Mesendoderm (in vitro differentiated cells): ENCODE data around the gene WFDC2.
A peak's percentile ranks its signal among the peaks of the same experiment; 100 is the strongest.

Source experiments
- DNase-seq: peaks from one replicate; pipeline ENCODE4 v3.0.0; 2013
- H2AK5ac ChIP-seq: 2 replicates; pipeline ENCODE4 v1.6.1; 2013; ENCODE audit warnings: low read length, inconsistent platforms
- H2BK120ac ChIP-seq: 2 replicates; pipeline ENCODE4 v1.6.1; 2013; ENCODE audit warnings: low read depth, mild to moderate bottlenecking, low read length, moderate library complexity, mixed read lengths
- H2BK15ac ChIP-seq: replicated peaks from 2 replicates; pipeline ENCODE4 v1.6.1; 2013; ENCODE audit warnings: low read depth, mild to moderate bottlenecking, moderate library complexity
- H2BK5ac ChIP-seq: 2 replicates; pipeline ENCODE4 v1.6.1; 2013; ENCODE audit warnings: low read length, inconsistent platforms
- H3K18ac ChIP-seq: 2 replicates; pipeline ENCODE4 v1.6.1; 2013; ENCODE audit warnings: mild to moderate bottlenecking, low read length, mixed read lengths
- H3K23ac ChIP-seq: one replicate; pipeline ENCODE4 v1.6.1; 2013; ENCODE audit warnings: low read length
- H3K27ac ChIP-seq: 2 replicates; pipeline ENCODE4 v1.5.1; 2013; ENCODE audit warnings: low read depth, mild to moderate bottlenecking, inconsistent platforms, low read length, moderate library complexity
- H3K27me3 ChIP-seq: 2 replicates; pipeline ENCODE4 v1.6.1; 2013; ENCODE audit warnings: low read length, control low read depth, mild to moderate bottlenecking, inconsistent platforms; ENCODE audit not compliant: insufficient read depth, poor library complexity
- H3K36me3 ChIP-seq: 2 replicates; pipeline ENCODE4 v1.6.1; 2013; ENCODE audit warnings: low read length, inconsistent platforms; ENCODE audit not compliant: control insufficient read depth, insufficient read depth
- H3K4ac ChIP-seq: one replicate; pipeline ENCODE4 v1.6.1; 2013; ENCODE audit warnings: low read depth, mild to moderate bottlenecking, low read length, moderate library complexity
- H3K4me1 ChIP-seq: 2 replicates; pipeline ENCODE4 v1.6.1; 2013; ENCODE audit warnings: low read depth, low read length, inconsistent platforms; ENCODE audit not compliant: control insufficient read depth
- H3K4me2 ChIP-seq: 2 replicates; pipeline ENCODE4 v1.6.1; 2013; ENCODE audit warnings: low read length
- H3K4me3 ChIP-seq: 2 replicates; pipeline ENCODE4 v1.5.1; 2013; ENCODE audit warnings: mild to moderate bottlenecking, low read length
- H3K56ac ChIP-seq: one replicate; pipeline ENCODE4 v1.6.1; 2013; ENCODE audit warnings: low read length
- H3K79me1 ChIP-seq: 2 replicates; pipeline ENCODE4 v1.6.1; 2013; ENCODE audit warnings: low read length, inconsistent platforms
- H3K79me2 ChIP-seq: 2 replicates; pipeline ENCODE4 v1.6.1; 2013; ENCODE audit warnings: mild to moderate bottlenecking, low read length; ENCODE audit not compliant: control insufficient read depth, insufficient read depth
- H3K9ac ChIP-seq: 2 replicates; pipeline ENCODE4 v1.6.1; 2013; ENCODE audit warnings: low read length, inconsistent platforms
- H4K5ac ChIP-seq: one replicate; pipeline ENCODE4 v1.6.1; 2013; ENCODE audit warnings: low read length
- H4K8ac ChIP-seq: one replicate; pipeline ENCODE4 v1.6.1; 2013; ENCODE audit warnings: low read depth, mild to moderate bottlenecking, control low read depth, low read length, moderate library complexity
- WGBS: extraction: QIAGEN DNeasy Blood & Tissue Kit; methylation state at CpG from one replicate; pipeline ENCODE4 v1.1.7; 2013; ENCODE audit warnings: low lambda C conversion rate, missing lambda C conversion rate; ENCODE audit not compliant: insufficient coverage; ENCODE audit errors: extremely low coverage; 5-methylcytosine and 5-hydroxymethylcytosine counted together

Gene WFDC2

GRCh38 chr20:45463709-45464108 is 5.8 kb upstream of the WFDC2 start:
- DNase-seq = no peak
- H4K8ac ChIP-seq = no peak overlapping the region
- no peak overlapping the region for H3K4ac ChIP-seq
- H3K79me1 ChIP-seq = no peaks in the 10 kb centered on the region
- H3K27ac ChIP-seq = no peak overlapping the region
- H3K4me2 ChIP-seq = no peak overlapping the region
- no peak overlapping the region for H3K56ac ChIP-seq
- WGBS = no CpG with 5 or more reads among the region's 4 CpGs
- H2BK5ac ChIP-seq = no peak overlapping the region
- H3K23ac ChIP-seq = no peak overlapping the region
- no peaks in the 10 kb centered on the region for H3K36me3 ChIP-seq
- no peak overlapping the region for H4K5ac ChIP-seq
- peaks cover 8% of the 10 kb centered on the region for H3K4me1 ChIP-seq
- H3K9ac ChIP-seq = no peak overlapping the region
- no peak overlapping the region for H2AK5ac ChIP-seq
- H3K4me3 ChIP-seq = no peak overlapping the region
- H3K79me2 ChIP-seq = no peaks in the 10 kb centered on the region
- H3K18ac ChIP-seq = no peak overlapping the region
- no peaks in the 10 kb centered on the region for H3K27me3 ChIP-seq
- no peak overlapping the region for H2BK120ac ChIP-seq
- H2BK15ac ChIP-seq = no peak overlapping the region

DNA sequence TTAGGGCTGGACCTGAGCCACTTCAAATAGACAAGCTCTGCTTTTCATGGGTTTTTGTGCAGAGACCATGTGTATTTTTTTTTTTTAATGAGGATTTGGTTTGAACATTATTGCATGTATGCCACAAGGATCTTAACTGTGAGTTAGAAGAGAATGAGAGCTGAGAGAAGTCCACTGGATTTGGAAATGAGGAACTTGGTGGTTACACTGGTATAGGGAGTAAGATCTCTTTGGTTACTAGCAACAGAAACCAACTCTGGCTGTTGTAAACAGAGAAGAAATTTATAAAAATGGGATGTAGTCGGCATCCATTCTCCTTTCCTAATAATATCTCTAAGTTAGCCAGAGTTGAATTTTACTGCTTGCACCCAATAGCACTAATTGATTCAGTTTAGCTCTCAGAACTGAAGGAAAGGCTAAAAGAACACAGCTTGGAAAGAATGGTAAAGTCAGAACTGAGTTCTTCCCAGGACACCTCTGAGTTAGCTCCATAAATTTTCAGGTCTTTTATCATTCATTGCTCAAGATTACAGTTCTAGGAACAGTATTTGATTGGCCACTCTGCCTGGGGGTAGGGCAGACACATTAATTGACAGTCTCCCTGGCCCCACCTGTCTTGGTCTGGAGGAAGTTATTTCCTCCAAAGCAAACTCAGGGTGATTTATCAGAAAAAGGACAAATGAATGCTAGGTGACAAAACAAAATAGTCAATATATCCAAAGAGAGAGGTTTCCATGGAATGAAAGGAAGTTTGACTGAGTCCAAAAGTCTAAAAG is 3.9 kb upstream of the WFDC2 start:
- Histone ChIP-seq H2BK15ac (no peak overlapping the region), H3K4me3 (no peak overlapping the region), H3K18ac (no peak overlapping the region), H3K27me3 (no peaks in the 10 kb centered on the region), H3K4me2 (no peak overlapping the region), H2AK5ac (no peak overlapping the region), H4K8ac (no peak overlapping the region), H3K9ac (no peak overlapping the region), H3K23ac (no peak overlapping the region), H2BK5ac (no peak overlapping the region), H2BK120ac (no peak overlapping the region), H3K36me3 (no peaks in the 10 kb centered on the region), H4K5ac (no peak overlapping the region), H3K4me1 (peaks cover 8% of the 10 kb centered on the region), H3K4ac (no peak overlapping the region), H3K79me1 (no peaks in the 10 kb centered on the region), H3K56ac (no peak overlapping the region), H3K79me2 (no peaks in the 10 kb centered on the region), H3K27ac (no peak overlapping the region)
- WGBS = no CpG with 5 or more reads among the region's 1 CpG
- no peak for DNase-seq

GRCh38 chr20:45467172-45467571 is 2.4 kb upstream of the WFDC2 start:
- H3K4me1 ChIP-seq = peaks cover 11% of the 10 kb centered on the region
- no peak overlapping the region for H2BK120ac ChIP-seq
- no peak overlapping the region for H3K4ac ChIP-seq
- no CpG with 5 or more reads among the region's 6 CpGs for WGBS
- no peak overlapping the region for H3K56ac ChIP-seq
- H4K8ac ChIP-seq = no peak overlapping the region
- H3K9ac ChIP-seq = no peak overlapping the region
- no peak overlapping the region for H2AK5ac ChIP-seq
- H3K4me2 ChIP-seq = no peak overlapping the region
- no peak overlapping the region for H3K27ac ChIP-seq
- no peaks in the 10 kb centered on the region for H3K27me3 ChIP-seq
- no peak overlapping the region for H2BK15ac ChIP-seq
- H3K79me2 ChIP-seq = no peaks in the 10 kb centered on the region
- H3K18ac ChIP-seq = no peak overlapping the region
- H4K5ac ChIP-seq = no peak overlapping the region
- no peak overlapping the region for H3K4me3 ChIP-seq
- H2BK5ac ChIP-seq = no peak overlapping the region
- H3K23ac ChIP-seq = no peak overlapping the region
- no peaks in the 10 kb centered on the region for H3K36me3 ChIP-seq
- DNase-seq = no peak
- peaks cover 3% of the 10 kb centered on the region for H3K79me1 ChIP-seq

DNA sequence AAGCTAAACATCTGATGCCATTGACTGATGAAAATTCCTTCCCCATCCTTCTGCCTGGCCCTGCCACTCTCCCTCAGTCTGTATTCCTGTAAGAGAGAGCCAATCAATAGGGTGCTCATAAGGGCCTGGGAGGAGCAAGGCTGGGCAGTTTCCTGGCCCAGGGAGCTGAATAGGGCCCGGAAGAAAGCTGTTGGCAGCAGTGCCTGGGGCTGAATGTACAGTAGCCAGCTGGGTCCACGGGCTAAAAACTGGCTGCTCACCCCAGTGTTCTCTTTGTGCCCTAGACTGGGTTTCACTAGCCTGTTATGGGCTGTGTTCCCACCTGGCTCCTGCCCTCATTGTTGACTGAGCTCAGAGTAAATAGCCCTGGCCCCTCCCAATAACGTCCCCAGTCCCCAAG is 1.7 kb upstream of the WFDC2 start:
- H3K4me2 ChIP-seq = no peak overlapping the region
- H3K79me1 ChIP-seq = peaks cover 3% of the 10 kb centered on the region
- no peak overlapping the region for H2AK5ac ChIP-seq
- H3K9ac ChIP-seq = no peak overlapping the region
- no peak overlapping the region for H4K8ac ChIP-seq
- H3K27me3 ChIP-seq = no peaks in the 10 kb centered on the region
- H4K5ac ChIP-seq = no peak overlapping the region
- no peak overlapping the region for H3K56ac ChIP-seq
- no peaks in the 10 kb centered on the region for H3K36me3 ChIP-seq
- no peak for DNase-seq
- H3K4ac ChIP-seq = no peak overlapping the region
- H3K4me3 ChIP-seq = no peak overlapping the region
- H3K27ac ChIP-seq = no peak overlapping the region
- no peak overlapping the region for H3K23ac ChIP-seq
- no peaks in the 10 kb centered on the region for H3K79me2 ChIP-seq
- H2BK5ac ChIP-seq = no peak overlapping the region
- H2BK120ac ChIP-seq = no peak overlapping the region
- no CpG with 5 or more reads among the region's 3 CpGs for WGBS
- H3K4me1 ChIP-seq = peaks cover 11% of the 10 kb centered on the region
- no peak overlapping the region for H2BK15ac ChIP-seq
- H3K18ac ChIP-seq = no peak overlapping the region

DNA sequence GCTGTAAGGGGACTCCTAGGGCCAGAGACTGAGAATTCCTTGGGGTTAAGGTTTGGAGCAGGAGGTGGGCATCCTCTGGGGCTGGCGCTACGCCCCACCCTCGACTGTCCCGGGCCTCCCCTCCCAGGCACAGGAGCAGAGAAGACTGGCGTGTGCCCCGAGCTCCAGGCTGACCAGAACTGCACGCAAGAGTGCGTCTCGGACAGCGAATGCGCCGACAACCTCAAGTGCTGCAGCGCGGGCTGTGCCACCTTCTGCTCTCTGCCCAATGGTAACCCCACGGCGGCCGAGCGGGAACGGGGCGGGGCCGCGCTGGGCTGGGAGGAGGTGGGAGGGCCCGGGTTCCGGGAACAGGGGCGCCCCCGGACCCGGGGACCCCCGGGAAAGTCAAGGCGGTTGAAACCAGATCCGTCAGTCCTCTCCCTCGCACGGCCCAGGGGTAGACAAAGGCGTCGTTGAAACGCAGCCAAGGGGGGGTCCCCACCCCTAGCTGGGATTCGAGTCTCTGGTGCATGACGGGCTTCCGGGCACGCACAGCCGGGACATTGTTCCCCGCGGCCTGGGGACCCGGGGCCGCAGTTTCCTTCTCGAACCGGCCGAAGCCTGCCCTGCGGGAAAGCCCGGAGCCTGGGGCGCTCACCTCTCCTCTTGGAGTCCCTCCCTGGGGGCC is 844 bp downstream of the WFDC2 start:
- H3K4me1 ChIP-seq = peaks cover 5% of the 10 kb centered on the region
- H3K4ac ChIP-seq = no peak overlapping the region
- H4K8ac ChIP-seq = no peak overlapping the region
- peak overlapping the region; percentile 94 for H3K4me2 ChIP-seq
- peak overlapping the region; percentile 100 for H3K23ac ChIP-seq
- peak overlapping the region; percentile 69 for H3K4me3 ChIP-seq
- H2BK15ac ChIP-seq = no peak overlapping the region
- H2BK120ac ChIP-seq = no peak overlapping the region
- H3K79me2 ChIP-seq = no peaks in the 10 kb centered on the region
- no peak overlapping the region for H4K5ac ChIP-seq
- no peaks in the 10 kb centered on the region for H3K27me3 ChIP-seq
- no peaks in the 10 kb centered on the region for H3K36me3 ChIP-seq
- H3K79me1 ChIP-seq = peaks cover 3% of the 10 kb centered on the region
- no peak overlapping the region for H2AK5ac ChIP-seq
- WGBS = no CpG with 5 or more reads among the region's 50 CpGs
- H3K9ac ChIP-seq = peak overlapping the region; percentile 82
- no peak overlapping the region for H2BK5ac ChIP-seq
- peak; percentile 58 for DNase-seq
- no peak overlapping the region for H3K27ac ChIP-seq
- H3K56ac ChIP-seq = peak overlapping the region; percentile 89
- H3K18ac ChIP-seq = peak overlapping the region; percentile 71
